Caco-2 (cell line): ENCODE data around the gene BCR. TPM values are rescaled to one million over a fixed set of nuclear protein-coding genes. Genes with fewer than 3 reads are reported as not detected.

Source experiments
- BruUV-seq: library from RNA; stranded (reverse); fragments of 400-500 nt; replicated peaks from 2 replicates; lab custom pipeline; 2021; lab: Mats Ljungman, UMichigan
- CTCF ChIA-PET: fragments of 300-600 bp; sonication (Branson Sonifier 250); formaldehyde crosslinking; loops from one replicate; lab custom pipeline; 2022; ENCODE audit warnings: antibody characterized with exemption; lab: Charles Lee
- POLR2A ChIA-PET: fragments of 300-600 bp; sonication (Branson Sonifier 250); formaldehyde crosslinking; loops from one replicate; lab custom pipeline; 2022; ENCODE audit warnings: antibody characterized with exemption; lab: Charles Lee
- DNase-seq, 2 experiments: peaks; one replicate each; pipeline versions ENCODE4 v3.0.0 to v3.0.0-alpha.2; 2020 to 2022
- H3K27me3 ChIP-seq: replicated peaks from 2 replicates; pipeline ENCODE4 v1.6.0; 2011; ENCODE audit warnings: low read length; ENCODE audit not compliant: control insufficient read depth, insufficient read depth
- H3K36me3 ChIP-seq: 2 replicates; pipeline ENCODE4 v1.5.1; 2011; ENCODE audit warnings: low read length; ENCODE audit not compliant: control insufficient read depth, insufficient read depth
- H3K4me1 ChIP-seq: fragments of 250-450 bp; sonication (Bioruptor Pico); 2 replicates; pipeline ENCODE4 v1.5.1; 2020; ENCODE audit warnings: mild to moderate bottlenecking
- H3K4me3 ChIP-seq: 2 replicates; pipeline ENCODE4 v1.5.1; 2011; ENCODE audit warnings: low read depth, mild to moderate bottlenecking, control low read depth, low read length
- H3K9me3 ChIP-seq: fragments of 250-450 bp; sonication (Bioruptor Pico); 2 replicates; pipeline ENCODE4 v1.5.1; 2020; ENCODE audit warnings: mild to moderate bottlenecking, moderate library complexity
- H3K27ac Mint-ChIP-seq: one replicate; pipeline ENCODE4 v1.8.0; 2022; ENCODE audit warnings: mixed read lengths; ENCODE audit not compliant: unreplicated experiment
- H3K27me3 Mint-ChIP-seq: one replicate; pipeline ENCODE4 v1.8.0; 2022; ENCODE audit warnings: mixed read lengths; ENCODE audit not compliant: insufficient read depth, unreplicated experiment
- H3K36me3 Mint-ChIP-seq: one replicate; pipeline ENCODE4 v1.8.0; 2022; ENCODE audit warnings: mild to moderate bottlenecking, mixed read lengths; ENCODE audit not compliant: insufficient read depth, unreplicated experiment
- H3K4me1 Mint-ChIP-seq: one replicate; pipeline ENCODE4 v1.8.0; 2022; ENCODE audit warnings: low read depth, mixed read lengths; ENCODE audit not compliant: unreplicated experiment
- H3K4me3 Mint-ChIP-seq: one replicate; pipeline ENCODE4 v1.8.0; 2022; ENCODE audit warnings: mild to moderate bottlenecking, moderate library complexity, mixed read lengths; ENCODE audit not compliant: unreplicated experiment
- H3K9me3 Mint-ChIP-seq: one replicate; pipeline ENCODE4 v1.8.0; 2022; ENCODE audit warnings: mixed read lengths; ENCODE audit not compliant: unreplicated experiment
- CTCF ChIP-seq, 2 experiments: fragments of 200-600 bp in 1 of 2; IDR thresholded peaks; 1 replicate in 1 of 2; 2 replicates in 1 of 2; pipeline versions ENCODE4 v1.5.1 to v1.8.0; 2011 to 2022; ENCODE audit warnings: antibody characterized with exemption in 1 of 2, control low read depth in 1 of 2, inconsistent platforms in 1 of 2, low read depth in 1 of 2, low read length in 1 of 2, mild to moderate bottlenecking in 1 of 2, moderate library complexity in 1 of 2; ENCODE audit not compliant: insufficient read depth in 1 of 2, severe bottlenecking in 1 of 2, unreplicated experiment in 1 of 2
- intact Hi-C: fragments of 100-400 bp; cut with micrococcal nuclease; formaldehyde crosslinking; loops from one replicate; pipeline ENCODE4 v1.10.0; 2022; ENCODE audit not compliant: unreplicated experiment
- total RNA-seq: library from RNA; stranded (reverse); gene quantifications from 2 replicates; pipeline ENCODE4 v1.2.3, GENCODE V29; 2022

Gene BCR
- total RNA-seq, 1 experiment from 2014 or later, result 87.4 TPM

GRCh38 chr22:23256986-23257888 lies 76.9 kb downstream of the BCR start:
- Mint-ChIP-seq H3K36me3 (peaks cover 38% of the 10 kb centered on the region), H3K4me3 (no peak overlapping the region), H3K27ac (no peak overlapping the region), H3K4me1 (peaks cover 6% of the 10 kb centered on the region), H3K9me3 (no peaks in the 10 kb centered on the region), H3K27me3 (no peaks in the 10 kb centered on the region)
- H3K36me3 ChIP-seq, result peaks cover 4% of the 10 kb centered on the region; the same call in 1 of the 2 replicates
- H3K4me1 ChIP-seq, result no peaks in the 10 kb centered on the region
- intact Hi-C loops, result no loop called here
- H3K9me3 ChIP-seq, result no peaks in the 10 kb centered on the region
- no peak overlapping the region for H3K4me3 ChIP-seq
- POLR2A ChIA-PET, result no interaction called here
- BruUV-seq, result no TSS peak
- no peak for TF ChIP-seq CTCF (IDR thresholded peaks at IDR 0.05; ENCODE audit: insufficient read depth in 1 of 2, low read depth in 1 of 2, low read length in 1 of 2, severe bottlenecking in 1 of 2, unreplicated experiment in 1 of 2)
- H3K27me3 ChIP-seq, result no peaks in the 10 kb centered on the region
- CTCF ChIA-PET, result no interaction called here
- no peak for DNase-seq

DNA sequence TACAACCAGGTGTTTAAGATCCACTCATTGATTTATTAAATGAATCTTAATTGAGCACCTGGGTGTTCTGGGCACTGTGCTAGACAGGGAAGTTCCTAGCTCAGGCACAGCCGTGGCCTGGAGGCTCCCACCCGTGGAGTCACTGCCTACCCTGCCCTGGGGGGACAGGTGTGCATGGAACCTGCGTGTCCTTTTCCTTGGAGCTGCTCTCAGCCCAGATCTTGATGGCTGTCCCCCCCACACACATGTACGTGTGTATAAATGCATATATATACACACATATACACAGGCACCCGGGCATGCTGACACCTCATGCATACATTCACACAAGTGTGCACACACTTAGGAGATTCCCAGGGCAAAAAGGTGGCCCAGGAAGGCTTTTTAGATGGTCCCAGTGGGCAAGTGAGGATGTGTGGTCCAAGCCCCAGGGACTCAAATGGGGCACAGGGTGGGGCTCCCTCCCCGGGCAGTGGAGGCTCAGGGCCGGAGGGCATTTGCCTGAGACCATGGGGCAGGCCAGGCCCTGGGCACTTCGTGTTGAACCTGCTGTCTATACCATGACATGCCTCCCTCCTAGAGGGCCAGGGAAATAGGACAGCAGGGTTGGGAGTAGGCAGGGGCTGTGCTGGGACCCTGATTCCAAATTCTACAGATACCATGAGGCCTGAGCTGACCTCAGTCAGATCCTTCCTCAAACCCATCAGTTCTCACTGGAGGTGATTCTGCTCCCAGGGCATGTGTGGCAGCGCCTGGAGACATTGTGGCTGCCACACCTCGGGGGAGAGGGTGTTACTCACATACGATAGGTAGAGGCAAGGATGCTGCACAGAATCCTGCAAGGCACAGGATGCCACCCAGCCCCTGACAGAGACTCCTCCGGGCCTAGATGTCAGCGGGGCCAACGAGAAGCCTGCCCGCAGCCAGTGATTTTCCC lies 77.8 kb downstream of the BCR start:
- CTCF ChIA-PET, result no interaction called here
- POLR2A ChIA-PET, result no interaction called here

More for the DNA sequence above, 77.8 kb downstream of the BCR start:
- H3K9me3 ChIP-seq, result no peaks in the 10 kb centered on the region
- DNase-seq, result no peak
- no TSS peak for BruUV-seq
- Mint-ChIP-seq H3K4me3 (no peak overlapping the region), H3K9me3 (no peaks in the 10 kb centered on the region), H3K27ac (no peak overlapping the region), H3K4me1 (peaks cover 6% of the 10 kb centered on the region), H3K27me3 (no peaks in the 10 kb centered on the region), H3K36me3 (peaks cover 45% of the 10 kb centered on the region)
- peaks cover 4% of the 10 kb centered on the region; the same call in 1 of the 2 replicates for H3K36me3 ChIP-seq
- H3K4me1 ChIP-seq, result no peaks in the 10 kb centered on the region
- H3K4me3 ChIP-seq, result no peak overlapping the region
- intact Hi-C loops, result no loop called here
- no peaks in the 10 kb centered on the region for H3K27me3 ChIP-seq
- no peak for TF ChIP-seq CTCF (IDR thresholded peaks at IDR 0.05; ENCODE audit: insufficient read depth in 1 of 2, low read depth in 1 of 2, low read length in 1 of 2, severe bottlenecking in 1 of 2, unreplicated experiment in 1 of 2)
